HL-60/S4 treated with retinoic acid at 250 ng/mL for 4 days and 3 days (cell line): ENCODE data around the gene ASIC4.

Experiments
- in situ Hi-C: fragments of 300-500 bp; cut with MboI; formaldehyde crosslinking; loops from 2 replicates; pipeline ENCODE4 v1.7.0; 2022; ENCODE audit warnings: low sequenced_read_pairs

The ASIC4 gene

GRCh38 chr2:219551441-219552381, 37.4 kb downstream of the ASIC4 start:
- in situ Hi-C loops = no loop called here

DNA sequence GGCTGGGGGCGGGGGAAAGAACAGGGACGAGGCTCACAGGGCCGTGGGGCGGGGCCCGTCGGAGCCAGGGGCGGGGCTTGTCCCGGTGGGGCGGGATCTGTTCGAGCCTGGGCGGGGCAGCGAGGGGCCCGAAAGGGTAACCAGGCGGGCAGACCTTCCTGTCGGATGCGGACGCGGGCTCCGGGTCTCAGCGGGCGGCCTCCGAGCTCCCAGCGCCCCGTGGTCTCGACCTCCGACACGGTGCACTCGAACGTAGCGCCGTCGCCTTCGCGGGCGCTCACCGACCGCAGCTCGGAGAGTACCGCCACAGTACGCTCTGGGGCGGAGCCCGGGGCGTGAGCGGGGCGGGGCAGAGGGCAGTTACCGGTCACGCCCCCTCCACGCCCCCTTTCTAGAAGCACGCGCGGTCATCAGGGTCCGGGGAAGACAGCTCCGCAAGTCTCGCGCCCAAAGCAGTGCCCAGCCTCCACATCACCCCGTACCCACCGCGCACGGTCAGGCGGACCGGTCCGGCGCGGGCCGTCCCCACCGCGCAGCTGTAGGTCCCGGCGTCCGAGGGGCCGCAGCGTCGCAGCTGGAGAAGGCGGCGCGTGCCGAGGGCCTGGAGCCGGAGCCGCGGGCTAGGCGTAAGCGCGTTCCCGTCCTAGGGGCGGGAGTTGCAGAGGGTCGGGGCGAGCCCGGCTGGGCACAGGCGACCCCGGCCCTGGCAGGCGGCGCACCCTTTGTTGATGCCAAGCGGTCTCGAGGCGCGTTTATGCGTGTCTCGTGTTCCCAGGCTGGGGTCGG, 38.3 kb downstream of the ASIC4 start:
- in situ Hi-C loops = no loop called here

GRCh38 chr2:219553168-219553417, 38.8 kb downstream of the ASIC4 start:
- in situ Hi-C loops = no loop called here

GRCh38 chr2:219553463-219553963, 39.2 kb downstream of the ASIC4 start:
- in situ Hi-C loops = no loop called here

GRCh38 chr2:219554350-219554749, 40.1 kb downstream of the ASIC4 start:
- in situ Hi-C loops = no loop called here

- in situ Hi-C loops = no loop called here
These were observed 41.7 kb downstream of the ASIC4 start for GRCh38 chr2:219555956-219556355.

DNA sequence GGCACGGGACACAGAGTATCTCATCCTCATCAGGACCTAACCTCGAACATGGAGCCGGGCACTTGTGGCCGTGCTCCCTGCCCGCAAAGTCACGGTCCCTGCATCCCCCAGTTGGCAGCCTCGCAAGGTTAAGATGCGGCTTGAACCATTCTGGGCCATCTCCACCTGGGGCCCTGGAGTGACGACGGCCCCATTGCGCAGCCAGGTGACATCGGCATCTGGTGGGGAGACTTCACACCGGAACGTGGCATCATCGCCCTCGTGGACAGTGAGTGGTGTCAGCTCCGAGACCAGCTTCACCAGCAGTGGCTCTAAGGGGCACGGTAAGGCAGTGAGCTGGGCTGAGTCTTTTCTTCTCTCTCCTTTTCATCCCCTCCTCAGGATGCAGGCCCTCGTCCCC, 42.1 kb downstream of the ASIC4 start:
- in situ Hi-C loops = no loop called here

GRCh38 chr2:219557320-219557719, 43.0 kb downstream of the ASIC4 start:
- in situ Hi-C loops = no loop called here

- in situ Hi-C loops = no loop called here
These were observed 43.8 kb downstream of the ASIC4 start for GRCh38 chr2:219557791-219558785.

- in situ Hi-C loops = no loop called here
These were observed 45.1 kb downstream of the ASIC4 start for GRCh38 chr2:219559156-219559915.

DNA sequence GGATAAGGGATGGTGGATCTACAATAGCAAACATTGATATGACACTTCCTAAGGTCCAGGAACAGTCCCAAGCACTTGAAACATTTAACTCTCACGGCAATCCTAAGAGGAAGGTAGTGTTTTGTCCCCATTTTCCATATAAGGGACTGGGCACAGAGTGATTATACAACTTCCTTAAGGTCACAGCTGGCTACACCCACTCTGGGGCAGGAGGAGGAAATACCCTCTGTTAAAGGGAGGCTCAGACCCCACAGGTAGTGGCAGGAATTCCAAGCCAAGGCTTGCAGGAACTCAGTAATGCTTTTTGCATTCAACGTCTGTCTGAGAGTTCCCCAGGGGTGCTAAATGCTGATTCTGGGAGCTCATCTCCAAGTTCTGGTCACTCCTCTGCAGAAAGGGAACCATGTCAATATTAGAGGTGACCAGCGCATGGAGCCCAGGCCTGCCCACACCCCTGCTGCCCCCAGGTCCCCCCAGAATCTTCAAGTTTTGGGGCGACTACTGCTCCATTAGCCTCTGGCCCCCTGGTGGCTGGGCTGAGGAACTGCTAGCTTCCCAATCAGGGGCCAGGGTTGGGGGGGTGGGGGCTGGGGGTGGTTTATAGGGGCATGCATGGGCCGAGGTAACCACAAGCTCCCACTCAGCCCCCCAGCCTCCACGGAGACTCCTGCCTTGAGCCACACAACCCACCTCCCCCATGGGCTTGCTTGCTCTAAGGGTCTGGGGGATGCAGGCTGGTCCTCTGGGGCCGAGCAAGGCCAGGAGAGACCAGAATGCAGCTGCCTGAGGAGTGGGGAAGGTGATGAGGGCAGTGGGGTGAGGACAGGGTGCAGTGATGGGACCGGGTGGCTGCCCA, 46.0 kb downstream of the ASIC4 start:
- in situ Hi-C loops = no loop called here

GRCh38 chr2:219560893-219561178, 46.6 kb downstream of the ASIC4 start:
- in situ Hi-C loops = no loop called here

- in situ Hi-C loops = no loop called here
These were observed 47.1 kb downstream of the ASIC4 start for GRCh38 chr2:219561179-219562048.

- in situ Hi-C loops = no loop called here
These were observed 48.1 kb downstream of the ASIC4 start for GRCh38 chr2:219562049-219563020.

DNA sequence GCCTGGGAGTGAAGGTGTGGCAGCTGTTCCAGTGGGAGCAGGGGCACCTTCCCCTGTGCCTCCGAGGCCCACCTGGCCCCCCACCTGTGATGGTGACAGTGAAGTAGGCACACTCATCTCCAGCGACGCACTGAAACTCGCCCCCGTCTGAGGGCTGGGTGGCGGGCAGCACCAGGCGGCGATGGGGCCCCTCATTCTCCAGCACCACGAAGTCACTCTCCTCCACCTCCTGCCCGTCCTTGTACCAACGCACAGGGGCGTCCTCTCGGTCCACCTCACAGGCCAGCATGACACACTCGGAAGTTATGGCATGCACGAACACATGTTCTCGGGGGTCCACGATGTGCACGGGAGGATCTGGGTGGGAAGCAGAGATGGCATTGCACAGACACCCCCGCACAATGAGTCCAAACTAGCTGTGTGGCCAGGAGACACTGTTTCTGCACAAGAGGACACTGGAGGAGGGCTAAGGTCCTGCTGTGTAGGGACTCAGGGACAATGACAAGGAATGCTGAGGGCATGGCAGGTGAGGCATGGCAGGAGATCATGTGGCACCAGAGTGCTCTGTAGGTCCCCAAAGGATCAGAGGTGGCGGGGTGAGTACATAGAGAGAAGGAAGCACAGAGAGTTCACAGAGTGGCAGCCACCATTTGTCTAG, 49.1 kb downstream of the ASIC4 start:
- in situ Hi-C loops = no loop called here

- in situ Hi-C loops = no loop called here
These were observed 51.1 kb downstream of the ASIC4 start for GRCh38 chr2:219565130-219566080.
